Mucosa of stomach (tissue), 1 donor: ENCODE measurements around the gene RNF113A.
"Not testable (repeated sequence)": the region's sequence is repeated elsewhere in the genome, so short reads cannot be mapped to it uniquely, and the experiment has no call there.

Experiments
- H3K27me3 ChIP-seq: one replicate; pipeline ENCODE4 v1.7.0; 2013; ENCODE audit warnings: mild to moderate bottlenecking, low read length; ENCODE audit not compliant: control insufficient read depth, insufficient read depth
- H3K36me3 ChIP-seq: one replicate; pipeline ENCODE4 v1.7.0; 2013; ENCODE audit warnings: low read length; ENCODE audit not compliant: control insufficient read depth, insufficient read depth
- H3K4me1 ChIP-seq: one replicate; pipeline ENCODE4 v1.7.0; 2013; ENCODE audit warnings: mild to moderate bottlenecking, low read length; ENCODE audit not compliant: control insufficient read depth, insufficient read depth
- H3K4me3 ChIP-seq: one replicate; pipeline ENCODE4 v1.7.0; 2013; ENCODE audit warnings: low read length
- H3K9ac ChIP-seq: one replicate; pipeline ENCODE4 v1.7.0; 2013; ENCODE audit warnings: mild to moderate bottlenecking, low read length, moderate library complexity
- H3K9me3 ChIP-seq: one replicate; pipeline ENCODE4 v1.7.0; 2013; ENCODE audit warnings: mild to moderate bottlenecking, low read length, moderate library complexity; ENCODE audit not compliant: control insufficient read depth
- donor health status: Pancreatic carcinoma.

Gene RNF113A

GRCh38 chrX:119880552-119881437 is 9.3 kb upstream of the RNF113A start:
- Histone ChIP-seq H3K27me3 (no peaks in the 10 kb centered on the region), H3K9ac (no peak overlapping the region), H3K36me3 (no peaks in the 10 kb centered on the region), H3K4me3 (no peak overlapping the region), H3K9me3 (no peaks in the 10 kb centered on the region), H3K4me1 (no peaks in the 10 kb centered on the region)

GRCh38 chrX:119880076-119880475 is 8.5 kb upstream of the RNF113A start:
- no peak overlapping the region for H3K9ac ChIP-seq
- no peaks in the 10 kb centered on the region for H3K4me1 ChIP-seq
- no peaks in the 10 kb centered on the region for H3K36me3 ChIP-seq
- H3K27me3 ChIP-seq, result no peaks in the 10 kb centered on the region
- no peaks in the 10 kb centered on the region for H3K9me3 ChIP-seq
- no peak overlapping the region for H3K4me3 ChIP-seq

- H3K4me1 ChIP-seq, result no peaks in the 10 kb centered on the region
- H3K9ac ChIP-seq, result no peak overlapping the region
- no peaks in the 10 kb centered on the region for H3K9me3 ChIP-seq
- H3K27me3 ChIP-seq, result no peaks in the 10 kb centered on the region
- no peak overlapping the region for H3K4me3 ChIP-seq
- H3K36me3 ChIP-seq, result no peaks in the 10 kb centered on the region
Measured at GRCh38 chrX:119878740-119879139, 7.2 kb upstream of the RNF113A start.

- peak overlapping the region; percentile 95 for H3K9ac ChIP-seq
- no peaks in the 10 kb centered on the region for H3K27me3 ChIP-seq
- H3K36me3 ChIP-seq, result no peaks in the 10 kb centered on the region
- peak overlapping the region; percentile 82 for H3K4me3 ChIP-seq
- H3K9me3 ChIP-seq, result no peaks in the 10 kb centered on the region
- no peaks in the 10 kb centered on the region for H3K4me1 ChIP-seq
Measured at GRCh38 chrX:119871245-119871598, 311 bp downstream of the RNF113A start.

- no peaks in the 10 kb centered on the region for H3K27me3 ChIP-seq
- H3K4me3 ChIP-seq, result peak overlapping the region; percentile 82
- no peaks in the 10 kb centered on the region for H3K4me1 ChIP-seq
- H3K36me3 ChIP-seq, result no peaks in the 10 kb centered on the region
- peak overlapping the region; percentile 95 for H3K9ac ChIP-seq
- no peaks in the 10 kb centered on the region for H3K9me3 ChIP-seq
Measured at GRCh38 chrX:119870626-119871131, 854 bp downstream of the RNF113A start.

- H3K4me1 ChIP-seq, result no peaks in the 10 kb centered on the region
- H3K27me3 ChIP-seq, result no peaks in the 10 kb centered on the region
- no peaks in the 10 kb centered on the region for H3K36me3 ChIP-seq
- no peak overlapping the region for H3K9ac ChIP-seq
- H3K9me3 ChIP-seq, result no peaks in the 10 kb centered on the region
- H3K4me3 ChIP-seq, result no peak overlapping the region
Measured at GRCh38 chrX:119853444-119853843, 18.1 kb downstream of the RNF113A start.

GRCh38 chrX:119852382-119853353 is 18.9 kb downstream of the RNF113A start, which contains the start of gene UPF3B:
Gene UPF3B, minus strand, starts transcription at chrX:119852963. Its CDS starts 35 bp downstream, at chrX:119852928.
- Histone ChIP-seq H3K9ac (peak within 1 kb of the TSS; percentile 88), H3K27me3 (no peaks in the 10 kb centered on the region), H3K4me1 (no peaks in the 10 kb centered on the region), H3K9me3 (no peaks in the 10 kb centered on the region), H3K36me3 (no peaks in the 10 kb centered on the region), H3K4me3 (peak within 1 kb of the TSS; percentile 67)

- Histone ChIP-seq H3K9me3 (no peaks in the 10 kb centered on the region), H3K4me1 (no peaks in the 10 kb centered on the region), H3K27me3 (no peaks in the 10 kb centered on the region), H3K9ac (no peak overlapping the region), H3K36me3 (no peaks in the 10 kb centered on the region), H3K4me3 (no peak overlapping the region)
Measured at GRCh38 chrX:119833905-119834304, 37.6 kb downstream of the RNF113A start.

- Histone ChIP-seq H3K4me3 (no peak overlapping the region), H3K4me1 (peaks cover 4% of the 10 kb centered on the region), H3K27me3 (no peaks in the 10 kb centered on the region), H3K9ac (no peak overlapping the region), H3K9me3 (no peaks in the 10 kb centered on the region), H3K36me3 (no peaks in the 10 kb centered on the region)
Measured at GRCh38 chrX:119828446-119828845, 43.1 kb downstream of the RNF113A start.

- Histone ChIP-seq H3K4me1 (peaks cover 4% of the 10 kb centered on the region), H3K27me3 (no peaks in the 10 kb centered on the region), H3K9ac (no peak overlapping the region), H3K36me3 (no peaks in the 10 kb centered on the region), H3K9me3 (no peaks in the 10 kb centered on the region), H3K4me3 (no peak overlapping the region)
Measured at GRCh38 chrX:119826399-119826959, 45.1 kb downstream of the RNF113A start.

- not testable (repeated sequence) for H3K9me3 ChIP-seq, H3K27me3 ChIP-seq, H3K4me1 ChIP-seq, H3K4me3 ChIP-seq, H3K9ac ChIP-seq, H3K36me3 ChIP-seq
Measured at GRCh38 chrX:119824221-119824620, 47.3 kb downstream of the RNF113A start.
